Stimulated activated CD4-positive, alpha-beta T cell treated with anti-CD3 and anti-CD28 coated beads, Interleukin-12 subunit alpha, Interleukin-12 subunit beta, amount 100 ng/mL, for 4 hours (primary cell): ENCODE measurements around the gene SPATA31D1.
"Not testable (repeated sequence)": the region's sequence is repeated elsewhere in the genome, so short reads cannot be mapped to it uniquely, and the experiment has no call there.

Experiments used
- DNase-seq: peaks from one replicate; pipeline ENCODE4 v3.0.0-alpha.2; 2020

The SPATA31D1 gene

GRCh38 chr9:81988472-81988871 lies at the start of gene SPATA31D1:
TSS of gene SPATA31D1 (plus strand) at chr9:81988772. CDS start at chr9:81988819, 47 bp downstream.
- not testable (repeated sequence) for DNase-seq

DNA sequence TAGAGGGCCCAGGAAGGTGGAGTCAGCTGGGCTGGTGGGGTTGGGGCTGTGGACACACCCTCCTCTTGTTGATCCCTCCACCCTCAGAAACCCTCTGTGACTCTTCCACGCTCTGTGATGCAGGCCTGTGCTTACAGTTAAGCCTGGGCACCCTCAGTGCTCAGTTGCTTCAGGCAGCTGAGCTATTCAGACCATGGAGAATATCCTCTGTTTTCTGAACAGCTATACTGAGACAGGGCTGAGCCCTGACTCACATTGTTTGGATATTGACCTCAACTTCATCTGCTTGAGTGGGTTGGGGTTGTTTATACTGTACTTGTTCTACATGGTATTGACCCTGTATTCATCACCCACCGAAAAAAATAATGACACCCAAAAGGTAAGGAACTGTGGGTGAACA lies 45.2 kb upstream of the SPATA31D1 start, which contains the start of gene SPATA31D3:
Gene SPATA31D3 (plus strand): TSS at position 108 of the 400 bp plus-strand sequence. CDS start 86 bp downstream, at position 194.
- DNase-seq, result not testable (repeated sequence)

DNA sequence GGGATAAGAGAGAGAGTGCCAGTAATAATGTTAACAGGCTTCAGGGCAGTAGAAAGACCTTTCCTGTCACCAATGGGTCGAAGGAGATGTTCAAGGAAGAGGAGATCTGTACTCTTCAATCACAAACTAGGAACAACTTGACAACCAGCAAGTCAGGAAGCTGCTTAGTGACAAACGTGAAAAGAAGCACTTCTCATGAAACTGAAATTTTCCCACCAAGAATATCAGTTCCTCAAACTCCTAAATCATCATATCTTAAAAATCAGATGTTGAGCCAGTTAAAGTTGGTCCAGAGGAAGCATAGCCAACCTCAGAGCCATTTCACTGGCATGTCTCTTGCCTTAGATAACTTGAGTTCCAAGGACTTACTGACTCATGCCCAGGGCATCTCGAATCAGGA lies 39.9 kb upstream of the SPATA31D1 start:
- DNase-seq, result not testable (repeated sequence)

DNA sequence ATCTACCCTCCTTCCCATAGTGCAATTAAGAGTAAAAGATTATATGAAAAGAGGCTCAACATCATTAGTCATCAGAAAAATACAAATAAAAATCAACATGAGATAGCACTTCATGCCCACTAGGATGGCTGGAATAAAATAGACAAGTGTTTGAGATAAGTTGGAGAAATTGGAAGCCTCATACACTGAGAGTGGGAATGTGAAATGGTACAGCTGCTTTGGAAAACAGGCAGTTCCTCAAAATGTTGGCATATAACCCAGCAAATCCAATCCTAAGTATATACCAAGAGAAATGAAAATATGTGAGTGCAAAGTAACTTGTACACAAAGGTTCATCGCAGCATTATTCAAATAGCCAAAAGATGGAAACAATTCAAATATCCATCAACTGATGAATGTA lies 35.5 kb upstream of the SPATA31D1 start:
- no peak for DNase-seq

- DNase-seq, result no peak
Measured at GRCh38 chr9:81955625-81956024, 32.9 kb upstream of the SPATA31D1 start.

DNA sequence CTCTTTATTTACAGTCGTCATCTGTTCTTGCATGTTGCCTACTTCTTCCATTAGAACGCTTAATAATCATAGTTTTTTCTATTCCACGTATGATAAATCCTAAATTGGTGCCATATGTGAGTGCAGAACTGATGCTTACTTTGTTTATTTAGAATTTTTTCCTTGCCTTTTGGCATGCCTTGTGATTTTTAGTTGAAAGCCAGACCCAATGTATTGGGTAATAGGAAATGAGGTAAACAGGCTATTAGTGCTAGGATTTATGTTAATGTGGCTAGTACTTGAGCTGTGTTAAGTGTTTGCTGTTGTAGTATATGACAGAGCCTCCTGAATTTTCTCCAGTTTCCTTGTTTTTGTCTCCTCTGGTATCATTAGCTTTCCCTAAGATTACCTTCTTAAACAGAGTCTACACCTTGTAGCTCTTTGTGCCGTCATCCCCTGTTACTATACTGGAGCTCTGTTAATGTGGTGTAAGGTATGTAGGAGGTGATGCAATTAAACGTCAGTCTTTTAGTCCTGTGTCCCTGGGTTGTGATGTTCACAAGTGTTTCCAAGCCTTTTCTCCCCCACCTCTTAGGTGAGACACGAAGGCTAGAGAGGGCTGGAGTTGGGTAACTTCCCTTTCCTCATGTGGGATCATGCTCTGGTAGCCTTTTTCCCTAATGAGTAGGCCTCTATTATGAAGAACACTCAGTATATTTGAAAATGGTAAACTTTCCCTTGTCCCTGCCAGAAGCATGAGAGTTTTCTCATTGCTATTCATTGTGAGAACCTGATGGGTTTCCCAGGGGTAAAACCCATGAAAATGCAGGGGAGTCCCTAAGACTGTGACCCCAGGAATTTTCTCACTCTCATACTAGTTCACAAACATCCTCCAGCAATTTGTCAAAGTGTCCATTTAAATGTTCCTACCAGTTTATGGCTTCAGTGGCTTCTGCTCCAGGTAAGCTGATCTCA lies 24.1 kb upstream of the SPATA31D1 start:
- no peak for DNase-seq

DNA sequence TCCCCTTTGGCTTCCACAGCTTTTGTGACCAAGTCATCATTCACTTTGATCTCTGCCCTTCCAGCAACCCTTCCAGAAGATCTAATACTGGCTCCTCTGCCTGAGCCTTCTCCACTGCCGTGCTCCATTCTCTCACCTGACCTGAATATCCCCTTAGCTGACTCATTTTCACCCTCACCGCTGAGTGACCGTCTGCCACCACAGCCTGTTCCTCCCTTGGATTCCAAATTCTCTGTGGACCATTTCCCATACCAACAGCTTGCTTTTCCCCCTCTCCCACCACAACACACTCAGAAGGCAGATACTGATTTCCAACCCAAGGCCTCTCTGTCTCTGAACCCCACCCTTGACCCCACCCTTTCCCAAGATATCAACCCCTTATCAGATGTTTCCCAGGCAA lies 20.5 kb upstream of the SPATA31D1 start:
- DNase-seq, result no peak

DNA sequence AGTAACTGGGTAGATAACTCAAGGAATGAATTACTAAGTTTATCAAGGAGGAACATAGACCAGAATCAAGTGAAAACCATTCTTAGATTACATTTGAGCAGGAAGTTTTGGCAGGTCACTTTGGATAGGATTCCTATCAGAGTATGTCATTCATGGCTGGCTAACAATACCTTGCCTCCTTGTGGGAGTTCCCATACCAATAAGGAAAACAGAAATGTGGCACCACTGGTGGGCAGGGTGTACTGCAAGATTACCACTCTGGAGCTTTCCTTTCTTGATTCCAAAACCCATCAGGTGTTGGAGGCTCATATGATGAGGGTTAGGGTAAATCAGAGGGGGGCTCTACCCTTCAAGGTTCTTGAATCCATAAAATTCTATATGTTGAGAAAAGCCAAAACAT lies 18.6 kb upstream of the SPATA31D1 start:
- DNase-seq, result no peak

- no peak for DNase-seq
Measured at GRCh38 chr9:81971727-81972126, 16.8 kb upstream of the SPATA31D1 start.

- no peak for DNase-seq
Measured at GRCh38 chr9:81974764-81975163, 13.8 kb upstream of the SPATA31D1 start.

DNA sequence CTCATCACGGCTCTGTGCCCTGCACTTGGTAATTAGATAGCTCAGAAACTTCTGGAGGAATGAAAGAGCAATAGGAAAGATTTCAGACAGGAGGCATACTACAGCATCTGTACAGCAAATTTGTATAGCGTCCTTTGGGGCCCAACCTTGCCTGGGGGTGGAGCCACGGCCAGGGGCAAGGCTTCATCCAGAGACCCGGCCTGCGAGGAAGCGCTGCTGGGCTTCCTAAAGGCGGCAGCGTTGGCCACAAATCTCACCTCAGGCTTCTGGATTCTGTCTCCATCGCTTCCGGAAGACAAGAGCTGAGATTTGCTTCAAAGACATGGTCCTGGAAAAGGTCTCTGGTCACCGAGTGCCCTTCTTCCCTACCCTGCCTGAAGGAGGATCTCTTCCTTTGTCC lies 12.2 kb upstream of the SPATA31D1 start:
- no peak for DNase-seq

GRCh38 chr9:81979196-81979595 lies 9.4 kb upstream of the SPATA31D1 start:
- no peak for DNase-seq

GRCh38 chr9:81980568-81980967 lies 8.0 kb upstream of the SPATA31D1 start:
- DNase-seq, result no peak

GRCh38 chr9:81981883-81982282 lies 6.7 kb upstream of the SPATA31D1 start:
- no peak for DNase-seq

- DNase-seq, result no peak
Measured at GRCh38 chr9:81984928-81985327, 3.6 kb upstream of the SPATA31D1 start.

GRCh38 chr9:81986051-81986450 lies 2.5 kb upstream of the SPATA31D1 start:
- no peak for DNase-seq

DNA sequence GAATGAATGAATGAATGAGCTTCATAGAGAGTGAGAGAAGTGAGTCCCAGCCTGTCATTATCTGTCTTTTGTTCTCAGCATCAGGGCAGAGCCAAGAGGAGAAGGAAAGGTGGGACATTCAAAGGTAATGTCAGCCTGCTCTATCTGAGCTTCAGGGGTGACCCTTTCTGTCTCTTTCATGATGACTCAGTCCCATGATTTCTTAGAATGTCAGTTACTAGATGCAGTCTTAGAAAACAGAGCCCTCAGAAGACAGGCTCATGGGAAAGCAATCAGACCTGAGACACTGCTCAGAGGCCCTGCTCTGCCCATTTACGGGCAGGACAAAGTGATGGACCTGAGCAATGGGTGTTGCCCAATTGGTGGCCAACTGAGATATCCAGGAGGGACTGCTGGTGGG lies 1.1 kb downstream of the SPATA31D1 start:
- no peak for DNase-seq

DNA sequence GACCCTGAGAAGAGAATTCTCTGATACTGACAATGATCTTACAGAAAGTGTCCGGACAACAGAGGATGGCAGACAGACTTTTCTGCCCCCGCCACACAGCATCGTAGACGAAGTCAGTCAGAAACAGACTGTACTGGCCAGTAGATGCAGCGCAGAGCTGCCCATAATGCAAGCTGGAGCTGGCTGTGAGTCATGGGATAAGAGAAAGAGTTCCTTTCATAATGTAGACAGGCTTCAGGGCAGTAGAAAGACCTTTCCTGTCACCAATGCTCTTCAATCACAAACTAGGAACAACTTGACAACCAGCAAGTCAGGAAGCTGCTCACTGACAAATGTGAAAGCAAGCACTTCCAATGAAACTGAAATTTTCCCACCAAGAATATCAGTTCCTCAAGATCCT lies 5.1 kb downstream of the SPATA31D1 start:
- no peak for DNase-seq

DNA sequence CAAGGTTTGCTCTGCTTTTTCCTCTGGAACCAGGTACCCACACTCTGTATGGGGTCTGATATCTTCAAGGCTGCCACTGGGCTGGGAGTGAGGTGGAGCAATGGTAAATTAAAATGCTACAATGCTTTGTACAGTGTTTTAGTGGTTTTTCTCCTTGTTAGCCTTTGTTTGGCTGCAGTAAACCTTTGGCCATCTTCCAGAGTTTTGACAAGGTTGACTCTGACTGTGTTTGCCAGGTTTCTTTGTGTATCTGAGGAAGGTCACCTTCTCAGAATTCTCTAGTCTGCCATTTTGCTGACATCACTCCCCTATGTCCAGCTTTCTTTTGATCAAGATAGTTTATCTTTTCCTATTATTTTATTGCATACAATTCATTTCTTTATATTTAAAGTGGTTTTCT lies 11.2 kb downstream of the SPATA31D1 start:
- no peak for DNase-seq

DNA sequence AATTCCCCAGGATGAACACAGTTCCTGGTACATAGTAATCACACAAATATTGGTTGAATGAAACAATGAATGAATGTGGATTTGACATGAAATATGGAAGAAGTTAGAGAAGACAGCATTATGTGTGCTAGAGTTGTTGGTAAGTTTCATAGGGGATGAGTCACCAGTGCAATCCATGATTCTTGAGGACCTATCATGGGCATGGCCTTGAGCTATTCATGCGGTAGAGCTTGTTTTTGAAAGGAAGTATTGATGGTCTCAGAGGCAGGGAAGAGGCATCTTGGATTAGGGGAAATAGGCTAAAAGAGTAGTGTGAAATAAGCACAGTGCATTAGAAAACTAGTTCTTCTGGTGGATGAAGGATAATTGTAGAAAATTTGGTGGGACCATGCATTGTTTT lies 22.1 kb downstream of the SPATA31D1 start:
- no peak for DNase-seq

DNA sequence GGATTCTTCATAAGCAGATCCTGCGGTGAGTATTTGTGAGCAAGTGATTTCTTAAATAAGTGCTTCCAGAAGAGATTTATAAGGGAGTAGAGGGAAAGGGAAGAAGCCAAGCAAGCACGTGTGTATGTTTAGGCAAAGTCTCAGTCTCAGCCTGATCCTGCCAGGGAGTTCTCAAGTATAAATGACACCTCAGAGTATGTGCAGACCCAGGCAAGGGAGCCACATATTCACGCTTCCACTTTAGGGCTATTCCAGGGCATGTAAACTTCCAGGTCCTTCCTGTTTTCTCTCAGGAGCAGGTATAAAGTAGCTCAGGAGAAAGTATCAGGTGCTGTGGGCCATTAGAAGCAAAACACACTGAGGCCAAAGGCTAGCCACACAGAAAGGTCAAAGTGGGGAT lies 22.6 kb downstream of the SPATA31D1 start:
- DNase-seq, result no peak

- DNase-seq, result no peak
Measured at GRCh38 chr9:82012276-82012675, 23.7 kb downstream of the SPATA31D1 start.

DNA sequence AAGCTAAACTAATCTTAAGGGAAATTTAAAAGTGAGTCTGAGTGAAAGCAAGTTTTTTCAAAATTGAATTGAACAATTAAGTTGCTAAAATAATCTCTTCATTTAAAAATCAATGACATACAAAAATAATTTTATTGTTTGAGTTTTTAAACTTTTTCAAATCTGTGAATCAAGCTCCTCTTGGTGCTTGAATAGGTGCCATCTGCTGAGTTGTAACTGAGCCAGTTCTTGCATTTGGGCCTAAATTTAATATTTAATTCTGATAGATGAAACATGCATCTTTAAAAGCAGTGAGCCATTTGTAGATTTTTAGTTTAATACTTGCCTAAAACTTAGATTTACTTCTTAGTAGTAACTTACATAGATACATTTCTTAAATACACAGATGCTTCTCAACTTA lies 31.8 kb downstream of the SPATA31D1 start:
- DNase-seq, result no peak

- no peak for DNase-seq
Measured at GRCh38 chr9:82021198-82021597, 32.6 kb downstream of the SPATA31D1 start.

DNA sequence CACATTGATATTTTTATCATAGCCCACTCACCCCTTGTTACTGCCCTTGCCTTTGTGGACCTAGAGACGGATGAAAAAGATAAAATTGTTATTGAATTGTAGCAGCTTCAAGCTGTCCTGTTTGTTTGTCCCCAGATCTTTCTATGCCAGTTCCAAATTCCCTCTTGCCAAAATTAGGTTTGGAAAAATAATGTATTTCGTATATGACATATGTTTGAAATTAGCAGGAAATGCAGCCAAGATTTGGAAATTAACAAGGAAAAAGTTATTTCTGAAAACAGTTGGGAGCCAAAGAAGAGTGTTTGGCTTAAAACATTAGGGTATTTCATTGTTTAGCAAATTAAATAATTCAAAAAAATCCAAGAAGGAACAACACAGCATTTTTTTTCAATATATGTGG lies 33.5 kb downstream of the SPATA31D1 start:
- no peak for DNase-seq
